Right cardiac atrium (tissue), 5 donors: Measurements from ENCODE around the gene CTBP2. TPM values are rescaled to one million over a fixed set of nuclear protein-coding genes. Genes with fewer than 3 reads are reported as not detected.

Experiments
- ATAC-seq, 2 donors: fragments of 200-7000 bp; cut with Tn5 transposase; one replicate each; pipeline versions ENCODE4 v1.8.0 to v1.9.1; 2020; ENCODE audit warnings: moderate library complexity in 2 of 2, mild to moderate bottlenecking in 1 of 2
- DNase-seq, 3 donors: peaks; one replicate each; pipeline ENCODE4 v3.0.0-alpha.2; 2020
- H3K27ac ChIP-seq: one replicate; pipeline ENCODE4 v1.5.1; 2013; ENCODE audit warnings: mild to moderate bottlenecking, low read length, control low read depth, moderate library complexity
- H3K27me3 ChIP-seq: one replicate; pipeline ENCODE4 v1.6.1; 2013; ENCODE audit not compliant: control insufficient read depth, insufficient read depth
- H3K4me1 ChIP-seq: one replicate; pipeline ENCODE4 v1.6.1; 2013; ENCODE audit warnings: low read length; ENCODE audit not compliant: control insufficient read depth, insufficient read depth
- H3K4me3 ChIP-seq: one replicate; pipeline ENCODE4 v1.5.1; 2013; ENCODE audit warnings: low read length, control low read depth
- H3K9me3 ChIP-seq: one replicate; pipeline ENCODE4 v1.6.1; 2013; ENCODE audit warnings: low read length; ENCODE audit not compliant: control insufficient read depth
- WGBS: extraction: QIAGEN DNeasy Blood & Tissue Kit; methylation state at CpG from one replicate; pipeline ENCODE4 v1.1.7; 2013; 5-methylcytosine and 5-hydroxymethylcytosine counted together
- intact Hi-C, 4 donors: fragments of 100-400 bp; cut with DNase I; formaldehyde crosslinking; loops; one replicate each; pipeline versions ENCODE4 v1.11.0 to v1.14.0; 2022 to 2023
- polyA plus RNA-seq: library from polyadenylated mRNA; stranded (reverse); fragments of 200-250 nt; gene quantifications from one replicate; pipeline ENCODE4 v1.2.3, GENCODE V29; 2013
- total RNA-seq, 4 donors: library from RNA; stranded (reverse); fragmentation: NEBNext Ultra II Directional; extraction: Animal tissue kit (Norgen Biotek cat#: 25700); gene quantifications; one replicate each; pipeline ENCODE4 v1.2.1, GENCODE V29; 2021
- donor health status: healthy with polysubstance abuse.
- donor health status: DM: no; HTN: yes; CAD: no.
- donor health status: DM: no; HTN: no; CAD: no.
- donor health status: DM: no; HTN: yes; CAD: no; lungs with severe emphysema.
- donor health status: DM: yes; HTN: yes; CAD: no.

The CTBP2 gene
- total and polyA plus RNA-seq, 5 donors = 16.6 to 38.7 (median 37.6) TPM

- 70% methylated on average over 4 of the region's 4 CpGs for WGBS
- H3K4me3 ChIP-seq = no peak overlapping the region
- no peaks in the 10 kb centered on the region for H3K9me3 ChIP-seq
- ATAC-seq (no peak), DNase-seq (no peak)
- peaks cover 10% of the 10 kb centered on the region for H3K4me1 ChIP-seq
- no peaks in the 10 kb centered on the region for H3K27me3 ChIP-seq
- intact Hi-C loops = loop anchor here in 1 of 4 donors (5.0 kb wide), 1 partner anchor 39 kb away; no protein-coding TSS in a partner anchor
- H3K27ac ChIP-seq = no peak overlapping the region
These were observed 199.2 kb downstream of the CTBP2 start for GRCh38 chr10:124961248-124961570.

DNA sequence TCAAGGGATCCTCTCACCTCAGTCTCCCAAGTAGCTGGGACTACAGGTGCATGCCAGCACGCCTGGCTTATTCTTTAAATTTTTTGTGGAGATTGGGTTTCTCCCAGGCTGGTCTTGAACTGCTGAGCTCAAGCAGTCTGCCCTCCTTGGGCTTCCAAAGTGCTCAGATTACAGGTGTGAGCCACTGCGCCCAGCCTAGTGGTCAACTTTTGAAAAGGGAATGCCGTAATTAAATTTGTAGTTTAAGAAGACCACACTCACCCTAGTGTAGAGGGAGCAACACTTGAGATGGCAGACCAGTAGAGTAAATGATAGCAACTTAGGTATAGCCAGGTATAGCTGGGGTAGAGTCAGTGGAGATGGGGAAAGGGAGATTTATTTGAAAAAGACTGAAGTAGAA, 200.8 kb downstream of the CTBP2 start:
- Histone ChIP-seq H3K9me3 (no peaks in the 10 kb centered on the region), H3K4me1 (peaks cover 16% of the 10 kb centered on the region), H3K4me3 (no peak overlapping the region), H3K27me3 (no peaks in the 10 kb centered on the region), H3K27ac (no peak overlapping the region)
- WGBS = 95% methylated on average over 3 of the region's 3 CpGs
- ATAC-seq (no peak), DNase-seq (no peak)
- intact Hi-C loops = no loop called here

DNA sequence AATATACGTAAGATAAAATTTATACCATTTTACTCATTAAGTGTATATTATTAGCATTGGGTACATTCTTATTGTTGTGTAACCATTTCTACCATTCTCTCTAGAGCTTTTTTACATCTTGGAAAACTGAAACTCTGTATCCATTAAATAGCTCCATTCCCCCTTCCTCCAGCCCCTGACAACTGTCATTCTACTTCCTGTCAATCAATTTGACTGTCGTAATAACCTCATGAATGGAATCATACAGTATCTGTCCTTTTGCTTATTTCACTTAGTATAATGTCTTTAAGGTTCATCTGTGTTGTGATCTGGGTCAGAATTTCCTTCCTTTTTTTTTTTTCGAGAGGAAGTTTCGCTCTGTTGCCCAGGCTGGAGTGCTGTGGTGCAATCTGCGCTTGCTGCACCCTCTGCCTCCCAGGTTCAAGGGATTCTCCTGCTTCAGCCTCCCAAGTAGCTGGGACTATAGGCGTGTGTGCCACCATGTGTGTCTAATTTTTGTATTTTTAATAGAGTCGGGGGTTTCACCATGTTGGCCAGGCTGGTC, 202.9 kb downstream of the CTBP2 start:
- DNase-seq (no peak), ATAC-seq (no peak)
- no peaks in the 10 kb centered on the region for H3K9me3 ChIP-seq
- intact Hi-C loops = no loop called here
- no peak overlapping the region for H3K27ac ChIP-seq
- no peaks in the 10 kb centered on the region for H3K27me3 ChIP-seq
- H3K4me3 ChIP-seq = no peak overlapping the region
- H3K4me1 ChIP-seq = peaks cover 16% of the 10 kb centered on the region
- WGBS = 76% methylated on average over 7 of the region's 7 CpGs

- intact Hi-C loops = no loop called here
- no peak for ATAC-seq
- peaks cover 16% of the 10 kb centered on the region for H3K4me1 ChIP-seq
These were observed 203.6 kb downstream of the CTBP2 start for GRCh38 chr10:124956764-124957163.

DNA sequence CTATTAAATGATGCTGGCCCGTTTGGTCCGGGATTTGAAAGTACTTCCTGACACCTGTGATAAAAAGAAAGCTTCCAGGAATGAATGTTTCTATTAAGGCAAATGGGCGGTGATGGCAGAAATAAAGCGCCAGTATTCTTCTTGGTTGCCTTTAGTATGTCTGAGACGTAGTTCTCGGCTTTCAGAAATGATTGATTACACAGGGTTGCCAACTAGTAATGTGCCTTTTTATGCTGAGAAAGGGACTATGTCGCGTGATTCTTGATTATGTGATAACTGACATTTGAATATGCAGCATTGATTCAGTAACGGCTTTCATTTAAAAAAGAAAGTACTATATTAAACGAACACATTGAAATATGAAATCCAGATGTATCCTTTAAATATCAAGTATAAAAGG, 204.5 kb downstream of the CTBP2 start:
- Histone ChIP-seq H3K4me1 (peaks cover 13% of the 10 kb centered on the region), H3K9me3 (no peaks in the 10 kb centered on the region), H3K27ac (no peak overlapping the region), H3K4me3 (no peak overlapping the region), H3K27me3 (no peaks in the 10 kb centered on the region)
- WGBS = 64% methylated on average over 10 of the region's 10 CpGs
- ATAC-seq = no peak
- intact Hi-C loops = no loop called here
- no peak for DNase-seq

More at GRCh38 chr10:124956764-124957163, 203.6 kb downstream of the CTBP2 start:
- H3K9me3 ChIP-seq = no peaks in the 10 kb centered on the region
- H3K27ac ChIP-seq = no peak overlapping the region
- WGBS = 66% methylated on average over 1 of the region's 1 CpG
- no peaks in the 10 kb centered on the region for H3K27me3 ChIP-seq
- DNase-seq = no peak
- no peak overlapping the region for H3K4me3 ChIP-seq

- DNase-seq (no peak), ATAC-seq (peak in 1 of 2 donors; percentile 27)
- Histone ChIP-seq H3K4me1 (peaks cover 10% of the 10 kb centered on the region), H3K27me3 (no peaks in the 10 kb centered on the region), H3K27ac (no peak overlapping the region), H3K9me3 (no peaks in the 10 kb centered on the region), H3K4me3 (no peak overlapping the region)
- WGBS = 42% methylated on average over 7 of the region's 7 CpGs
- intact Hi-C loops = no loop called here
These were observed 205.1 kb downstream of the CTBP2 start for GRCh38 chr10:124955243-124955642.

DNA sequence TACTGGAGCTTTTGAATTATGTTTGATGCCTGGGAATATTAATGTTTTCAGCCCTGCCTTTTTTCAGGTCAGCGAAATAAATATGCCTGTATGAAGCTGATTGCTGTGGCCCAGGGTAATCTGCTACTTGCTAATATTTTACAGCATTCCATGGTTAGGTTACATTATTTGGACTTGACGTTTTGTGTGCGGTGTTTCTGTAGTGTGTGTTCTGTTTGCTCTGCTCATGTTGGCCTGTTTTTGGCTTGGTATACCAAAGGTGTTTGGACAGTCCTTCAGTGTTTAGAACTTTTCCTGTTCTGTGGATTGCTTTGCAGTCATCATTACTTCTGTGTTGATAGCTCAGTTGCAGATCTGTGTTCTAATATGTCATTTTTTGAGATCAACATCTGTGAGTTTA, 206.9 kb downstream of the CTBP2 start:
- no peaks in the 10 kb centered on the region for H3K9me3 ChIP-seq
- no peak overlapping the region for H3K27ac ChIP-seq
- H3K27me3 ChIP-seq = no peaks in the 10 kb centered on the region
- intact Hi-C loops = no loop called here
- ATAC-seq (no peak), DNase-seq (no peak)
- H3K4me3 ChIP-seq = no peak overlapping the region
- H3K4me1 ChIP-seq = peaks cover 7% of the 10 kb centered on the region
- WGBS = 87% methylated on average over 3 of the region's 3 CpGs

DNA sequence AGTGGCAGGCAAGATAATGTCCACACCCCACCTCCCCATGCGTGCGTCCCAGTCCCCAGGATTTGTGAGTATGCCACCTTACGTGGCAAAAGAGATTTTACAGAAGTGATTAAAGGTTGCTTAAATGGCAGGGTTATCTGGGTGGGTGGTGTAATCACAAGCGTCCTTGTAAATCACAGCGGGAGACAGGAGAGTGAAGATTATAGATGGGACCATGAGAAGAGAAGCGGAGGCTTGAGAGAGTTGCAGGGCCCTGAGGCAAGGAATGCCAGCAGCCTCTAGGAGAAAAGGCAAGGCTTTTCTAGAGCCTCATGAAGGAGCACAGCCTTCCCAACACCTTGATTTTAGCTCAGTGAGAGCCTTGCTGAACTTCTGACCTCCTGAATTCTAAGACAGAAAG, 208.2 kb downstream of the CTBP2 start:
- Histone ChIP-seq H3K27ac (no peak overlapping the region), H3K9me3 (no peaks in the 10 kb centered on the region), H3K4me1 (peaks cover 9% of the 10 kb centered on the region), H3K4me3 (no peak overlapping the region), H3K27me3 (no peaks in the 10 kb centered on the region)
- no peak for DNase-seq
- no peak for ATAC-seq
- 72% methylated on average over 6 of the region's 6 CpGs for WGBS
- intact Hi-C loops = no loop called here

- 97% methylated on average over 5 of the region's 5 CpGs for WGBS
- H3K27me3 ChIP-seq = no peaks in the 10 kb centered on the region
- H3K27ac ChIP-seq = no peak overlapping the region
- H3K9me3 ChIP-seq = no peaks in the 10 kb centered on the region
- DNase-seq = no peak
- peaks cover 5% of the 10 kb centered on the region for H3K4me1 ChIP-seq
- intact Hi-C loops = no loop called here
- no peak for ATAC-seq
- H3K4me3 ChIP-seq = no peak overlapping the region
These were observed 210.8 kb downstream of the CTBP2 start for GRCh38 chr10:124949543-124949942.

DNA sequence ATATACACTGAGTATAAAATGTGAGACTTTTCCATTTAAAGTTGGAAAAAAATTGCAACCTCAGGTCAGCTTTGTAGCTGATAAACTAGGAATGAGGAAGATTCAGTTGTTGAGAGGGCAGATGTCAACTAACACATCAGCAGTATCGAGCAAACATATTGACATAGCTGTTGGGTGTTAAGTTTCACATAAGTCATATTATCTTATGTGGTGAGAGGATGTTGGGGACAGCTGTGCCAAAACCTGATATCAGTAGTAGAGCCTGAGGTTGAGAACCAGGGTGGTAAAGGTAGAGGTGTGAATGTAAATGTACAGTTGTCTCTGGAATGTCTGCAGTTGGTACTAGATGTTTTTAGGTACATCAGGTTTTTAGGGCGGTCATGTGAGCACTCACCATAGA, 213.4 kb downstream of the CTBP2 start:
- peak in 1 of 2 donors; percentile 26 for ATAC-seq
- Histone ChIP-seq H3K4me1 (peaks cover 13% of the 10 kb centered on the region), H3K9me3 (no peaks in the 10 kb centered on the region), H3K27ac (no peak overlapping the region), H3K4me3 (no peak overlapping the region), H3K27me3 (no peaks in the 10 kb centered on the region)
- intact Hi-C loops = no loop called here
- 56% methylated on average over 2 of the region's 2 CpGs for WGBS
- no peak for DNase-seq

DNA sequence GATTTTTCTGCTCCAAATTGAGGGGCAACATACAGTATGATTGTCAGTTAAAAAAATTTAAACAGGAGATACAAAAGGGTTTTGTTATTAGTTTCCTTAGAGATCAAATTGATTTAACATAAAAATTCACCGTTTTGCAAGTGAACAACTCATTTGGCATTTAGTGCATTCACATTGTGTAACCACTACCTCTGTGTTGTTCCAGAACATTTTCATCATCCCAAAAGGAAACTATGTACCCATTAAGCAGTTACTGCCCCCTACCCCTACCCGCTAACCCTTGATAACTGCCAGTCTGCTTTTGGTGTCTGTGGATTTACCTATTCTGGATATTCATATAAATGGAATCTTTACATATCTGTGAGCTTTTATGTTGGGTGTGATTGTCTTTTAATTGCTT, 215.4 kb downstream of the CTBP2 start:
- H3K27me3 ChIP-seq = no peaks in the 10 kb centered on the region
- no peak for ATAC-seq
- WGBS = 74% methylated on average over 2 of the region's 2 CpGs

More for the DNA sequence above, 215.4 kb downstream of the CTBP2 start:
- intact Hi-C loops = no loop called here
- H3K4me1 ChIP-seq = peaks cover 15% of the 10 kb centered on the region
- H3K27ac ChIP-seq = peak overlapping the region; percentile 30
- H3K4me3 ChIP-seq = no peak overlapping the region
- no peaks in the 10 kb centered on the region for H3K9me3 ChIP-seq
- DNase-seq = no peak
